Right hindlimb (tissue), 1 donor: Measurements from ENCODE around the gene THSD7B.
"Not testable (repeated sequence)": the region's sequence is repeated elsewhere in the genome, so short reads cannot be mapped to it uniquely, and the experiment has no call there.

ENCODE experiments used
- DNase-seq: peaks from one replicate; pipeline ENCODE4 v3.0.0-alpha.2; 2018

Gene THSD7B

DNA sequence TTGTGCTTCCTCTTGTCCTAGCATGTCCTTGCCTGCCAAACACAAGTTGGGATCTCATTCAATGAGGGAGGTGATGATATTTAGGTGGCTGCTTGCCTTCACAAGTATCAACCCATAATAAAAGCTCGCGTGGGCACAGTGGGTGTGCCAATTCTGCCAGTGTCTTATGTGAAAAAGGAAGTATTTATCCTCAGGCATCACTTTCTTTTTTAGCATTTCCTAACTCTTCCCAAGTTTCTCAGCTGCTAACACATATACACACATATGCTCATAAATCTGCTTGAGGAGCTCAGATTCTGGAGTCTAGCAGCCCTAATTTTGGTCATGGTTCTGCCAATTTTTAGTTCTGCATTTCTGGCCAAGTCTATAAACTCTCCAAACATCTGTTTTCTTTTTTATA lies 879.4 kb downstream of the THSD7B start:
- DNase-seq, result peak; percentile 32

DNA sequence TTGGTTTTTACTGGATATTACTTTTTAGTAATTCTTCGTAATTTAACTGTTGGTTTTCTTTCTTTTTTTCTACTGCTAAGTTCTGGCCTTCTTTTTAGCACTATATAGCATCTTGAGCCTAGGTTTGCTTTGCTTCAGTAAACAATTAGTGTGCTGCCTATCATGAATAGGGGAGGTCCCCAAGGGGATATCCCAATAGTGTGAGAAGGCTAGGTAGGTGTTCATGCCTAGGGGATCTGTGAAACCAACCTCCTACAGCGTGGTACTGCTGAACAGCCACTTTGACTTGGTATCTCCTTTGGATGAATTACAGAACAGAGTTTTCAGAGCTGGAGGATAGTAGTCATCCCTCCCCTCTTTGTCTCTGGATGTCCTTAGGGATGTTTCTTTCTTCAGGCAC lies 888.7 kb downstream of the THSD7B start:
- no peak for DNase-seq

DNA sequence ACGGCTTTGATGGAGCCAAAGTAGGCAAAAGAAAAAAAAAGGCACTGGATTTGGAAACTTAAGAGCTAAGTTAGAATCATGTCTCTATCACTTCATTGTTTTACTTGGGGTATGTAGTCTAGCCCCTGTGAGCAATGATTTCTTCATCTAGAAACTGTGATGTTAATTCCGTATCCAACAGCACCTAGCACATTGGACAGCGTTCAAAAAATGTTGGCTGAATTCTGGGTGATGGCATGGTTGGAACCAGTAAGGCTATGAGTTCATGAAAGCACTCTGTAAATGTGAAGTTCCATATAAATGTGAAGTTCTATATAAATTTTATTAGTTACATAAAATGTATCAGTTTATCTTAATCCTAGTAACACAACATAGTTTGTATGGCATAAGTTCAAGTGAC lies 890.5 kb downstream of the THSD7B start:
- DNase-seq, result no peak

DNA sequence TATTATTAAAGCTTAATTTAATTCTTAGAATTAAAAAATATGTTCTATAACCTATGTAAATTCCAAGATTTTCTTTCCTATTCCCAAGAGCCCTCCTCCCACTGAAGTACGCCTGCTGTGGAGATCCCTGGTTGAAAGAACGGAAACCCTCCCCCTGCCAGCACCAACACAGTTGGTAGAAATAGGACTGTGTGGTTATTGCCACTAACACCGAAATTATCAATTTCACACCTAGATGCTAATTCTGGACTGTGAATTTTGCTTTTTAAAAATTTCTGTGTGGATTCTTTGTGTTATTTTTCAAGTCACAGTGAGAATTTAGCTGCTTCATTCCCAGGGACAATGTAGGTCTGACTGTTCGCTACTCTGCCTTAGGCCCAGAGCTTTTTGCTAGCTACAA lies 893.1 kb downstream of the THSD7B start:
- no peak for DNase-seq

- DNase-seq, result no peak
Measured at GRCh38 chr2:137659616-137660015, 894.3 kb downstream of the THSD7B start.

DNA sequence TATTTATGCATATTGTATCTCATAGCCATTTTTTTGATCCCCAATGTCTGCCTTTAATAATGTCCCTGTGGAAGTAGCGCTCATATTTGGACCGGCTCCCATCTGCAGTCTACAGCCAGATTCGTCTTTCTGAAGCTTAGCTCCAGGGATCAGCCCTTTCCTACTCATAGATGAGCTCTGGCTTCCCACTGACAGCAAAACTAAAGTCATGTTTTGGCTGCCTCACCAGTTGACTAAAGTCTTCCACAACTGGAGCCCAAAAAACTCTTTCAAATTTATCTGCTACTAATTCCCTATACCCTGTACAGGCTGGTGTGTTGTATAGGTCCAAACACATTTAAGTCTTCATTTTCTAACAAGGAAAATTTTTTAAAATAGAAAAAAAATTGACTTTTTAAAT lies 904.8 kb downstream of the THSD7B start:
- peak; percentile 27 for DNase-seq

DNA sequence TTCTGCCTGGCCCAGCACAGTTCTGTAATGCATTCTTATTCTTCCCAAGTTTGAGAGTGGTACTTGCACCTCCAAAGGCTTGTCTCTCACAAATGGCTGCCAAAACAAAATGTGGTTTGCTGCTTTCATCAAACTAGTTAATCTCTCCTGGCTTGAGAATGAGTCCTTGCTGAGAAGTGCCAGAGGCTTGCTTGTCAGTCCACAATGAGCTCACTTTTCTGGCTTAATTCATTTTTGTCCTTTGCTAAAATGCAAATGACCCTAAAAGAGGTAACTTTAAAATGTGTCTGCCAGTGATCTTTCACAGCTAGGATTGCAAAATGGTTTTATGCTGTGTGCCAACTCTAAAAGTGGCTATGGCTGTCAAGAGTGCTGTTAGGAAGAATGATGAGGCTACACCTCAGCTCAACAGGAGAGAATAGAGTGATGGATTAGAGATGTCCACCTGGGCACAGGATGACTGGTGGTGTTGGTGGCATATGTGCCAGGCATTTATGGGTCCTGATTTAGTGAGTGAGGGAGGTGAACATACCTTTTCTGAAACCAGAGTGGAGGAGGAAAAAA lies 907.7 kb downstream of the THSD7B start:
- DNase-seq, result no peak

DNA sequence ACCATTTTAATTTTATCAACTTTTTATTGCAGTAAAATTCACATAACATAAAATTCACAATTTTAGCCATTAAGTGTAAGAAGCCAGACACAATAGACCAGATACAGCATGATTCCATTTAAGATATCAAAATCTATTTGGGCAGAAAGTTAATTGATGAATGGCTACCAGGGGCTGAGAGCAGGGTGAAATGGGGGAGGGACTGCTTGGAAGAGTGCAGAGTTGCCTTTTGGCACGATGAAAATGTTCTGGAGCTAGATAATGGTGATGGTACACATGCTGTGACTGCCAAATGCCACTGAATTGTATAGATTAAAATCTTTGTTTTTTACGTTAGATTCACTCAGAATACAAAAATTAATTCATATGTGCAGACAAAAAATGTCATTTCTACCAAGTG lies 909.6 kb downstream of the THSD7B start:
- DNase-seq, result no peak

DNA sequence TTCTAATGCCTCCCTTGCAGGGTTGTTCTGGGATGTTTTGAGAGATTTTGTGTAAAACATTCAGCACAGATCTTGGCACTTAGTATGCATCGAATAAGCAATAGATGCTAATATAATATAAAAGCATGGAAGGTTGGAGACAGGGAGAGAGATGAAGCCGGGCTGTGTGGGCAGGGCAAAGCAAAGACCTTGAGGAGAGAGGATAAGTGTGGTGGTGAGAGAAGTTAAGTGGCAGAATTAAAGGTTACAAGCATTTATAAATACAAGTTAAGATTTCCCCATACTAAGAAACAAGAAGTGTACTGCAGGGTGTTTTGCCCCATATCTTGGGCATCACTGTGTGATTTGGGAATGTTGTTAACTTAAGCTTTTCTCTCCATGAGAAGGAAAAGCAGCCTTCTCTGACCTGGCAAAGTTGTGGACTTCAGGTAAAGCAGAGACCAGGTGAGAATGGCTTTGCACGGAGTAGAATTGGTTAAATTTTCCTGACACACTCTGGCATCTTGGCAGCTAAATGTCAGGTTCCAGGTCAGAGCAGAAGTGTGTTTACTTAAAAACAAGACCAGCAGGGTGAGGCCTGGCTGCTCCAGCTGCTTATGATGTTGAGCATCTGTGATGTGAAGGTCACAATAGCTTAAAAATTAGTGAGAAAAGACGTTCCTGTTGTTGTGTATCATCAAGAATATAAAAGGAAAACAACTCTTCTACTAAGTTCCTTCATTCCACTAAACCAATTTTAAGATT lies 910.4 kb downstream of the THSD7B start:
- no peak for DNase-seq

- DNase-seq, result no peak
Measured at GRCh38 chr2:137676346-137676745, 911.0 kb downstream of the THSD7B start.

GRCh38 chr2:137677466-137677865 lies 912.1 kb downstream of the THSD7B start:
- DNase-seq, result no peak

DNA sequence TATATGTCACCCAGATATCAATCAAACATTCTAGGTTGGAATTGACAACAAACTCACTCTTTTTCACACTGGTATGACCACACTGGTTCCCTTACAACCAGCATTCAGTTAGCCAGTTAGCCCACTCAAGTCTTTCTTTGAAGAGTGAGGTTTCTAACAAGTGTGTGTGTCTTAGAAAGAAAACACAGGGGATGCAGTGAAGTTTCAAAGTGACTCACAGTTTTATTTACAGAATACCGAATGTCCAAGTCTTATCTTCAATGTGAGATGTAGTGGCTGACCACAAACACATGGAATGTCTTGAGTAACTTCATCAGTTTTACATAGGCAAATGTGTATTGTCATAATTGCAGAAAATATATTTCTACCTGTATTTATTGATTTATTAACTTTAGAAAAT lies 924.2 kb downstream of the THSD7B start:
- DNase-seq, result no peak

DNA sequence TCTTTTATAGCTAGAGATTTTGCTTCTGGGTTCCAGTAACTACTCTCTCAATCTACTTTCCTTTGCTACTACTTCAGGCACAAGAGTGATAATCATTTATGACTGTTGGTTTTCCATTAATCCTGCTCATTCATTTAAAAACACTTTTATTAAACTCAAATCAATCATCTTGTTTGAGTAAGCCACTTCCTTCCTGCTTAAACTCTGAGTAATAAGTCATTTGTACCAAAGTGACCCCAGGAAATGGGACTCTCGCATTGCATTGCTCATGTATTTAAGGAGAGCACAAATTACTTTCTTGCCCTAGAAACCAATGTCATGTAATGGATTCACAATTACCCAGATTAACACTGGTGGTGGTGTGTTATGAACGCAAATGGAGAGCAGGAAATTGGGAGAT lies 928.2 kb downstream of the THSD7B start:
- no peak for DNase-seq

GRCh38 chr2:137696916-137697315 lies 931.6 kb downstream of the THSD7B start:
- DNase-seq, result no peak

DNA sequence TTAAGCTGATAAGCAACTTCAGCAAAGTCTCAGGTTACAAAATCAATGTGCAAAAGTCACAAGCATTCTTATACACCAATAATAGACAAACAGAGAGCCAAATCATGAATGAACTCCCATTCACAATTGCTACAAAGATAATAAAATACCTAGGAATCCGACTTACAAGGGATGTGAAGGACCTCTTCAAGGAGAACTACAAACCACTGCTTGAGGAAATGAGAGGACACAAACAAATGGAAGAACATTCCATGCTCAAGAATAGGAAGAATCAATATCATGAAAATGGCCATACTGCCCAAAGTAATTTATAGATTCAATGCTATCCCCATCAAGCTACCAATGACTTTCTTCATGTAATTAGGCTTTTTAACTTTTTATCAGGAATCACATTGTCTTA lies 934.9 kb downstream of the THSD7B start:
- DNase-seq, result not testable (repeated sequence)

DNA sequence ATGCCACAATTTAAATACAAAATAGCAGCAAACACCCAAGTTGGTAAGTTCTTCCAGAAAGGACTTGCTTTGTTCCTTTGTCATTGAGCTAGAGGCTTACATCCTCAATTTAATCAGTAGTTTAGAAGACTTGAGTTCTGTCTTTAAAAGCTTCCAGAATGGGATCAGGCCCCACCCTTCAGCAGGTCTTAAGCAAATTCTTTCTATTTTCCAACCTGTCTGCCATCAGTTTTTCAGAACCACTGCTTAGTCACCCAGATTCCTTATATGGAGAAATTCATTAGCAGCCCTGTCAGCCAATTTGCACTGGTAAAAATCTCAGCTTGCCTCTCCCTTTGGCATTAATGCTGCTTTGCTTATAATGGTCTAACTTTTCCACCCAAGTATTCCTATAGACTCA lies 935.3 kb downstream of the THSD7B start:
- DNase-seq, result no peak

DNA sequence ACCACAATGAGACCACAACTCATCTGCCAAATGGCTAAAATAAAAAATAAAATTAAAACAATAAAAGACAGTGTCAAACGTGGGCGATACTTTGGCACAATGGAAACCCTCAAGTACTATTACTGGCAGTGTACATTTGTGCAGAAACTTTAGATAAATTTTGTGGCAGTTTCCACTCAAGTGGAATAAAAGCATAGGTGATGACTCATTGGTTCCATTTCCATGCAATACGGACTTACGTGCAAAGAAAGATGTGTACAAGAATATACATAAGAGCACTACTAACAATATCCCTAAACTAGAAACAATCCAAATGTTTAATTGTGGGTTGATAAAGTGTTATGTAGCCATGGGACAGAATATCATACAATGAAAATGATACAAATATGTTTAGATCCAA lies 940.0 kb downstream of the THSD7B start:
- no peak for DNase-seq

- DNase-seq, result no peak
Measured at GRCh38 chr2:137706786-137707613, 941.7 kb downstream of the THSD7B start.

- DNase-seq, result no peak
Measured at GRCh38 chr2:137708311-137708710, 943.0 kb downstream of the THSD7B start.

DNA sequence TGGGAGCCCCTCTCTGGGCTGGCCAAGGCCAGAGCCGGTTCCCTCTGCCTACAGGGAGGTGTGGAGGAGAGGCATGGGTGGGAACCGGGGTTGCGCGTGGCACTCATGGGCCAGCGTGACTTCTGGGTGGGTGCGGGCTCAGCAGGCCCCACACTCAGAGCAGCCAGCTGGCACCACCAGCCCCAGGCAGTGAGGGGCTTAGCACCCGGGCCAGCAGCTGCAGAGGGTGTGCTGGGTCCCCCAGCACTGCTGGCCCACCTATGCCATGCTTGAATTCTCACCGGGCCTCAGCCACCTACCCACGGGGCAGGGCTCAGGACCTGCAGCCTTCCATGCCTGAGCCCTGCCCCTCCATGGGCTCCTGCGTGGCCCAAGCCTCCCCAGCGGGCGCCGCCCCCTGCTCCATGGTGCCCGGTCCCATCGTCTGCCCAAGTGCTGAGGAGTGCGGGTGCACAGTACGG lies 950.4 kb downstream of the THSD7B start:
- DNase-seq, result no peak

- DNase-seq, result no peak
Measured at GRCh38 chr2:137718786-137719185, 953.4 kb downstream of the THSD7B start.

- no peak for DNase-seq
Measured at GRCh38 chr2:137721733-137722132, 956.4 kb downstream of the THSD7B start.

- no peak for DNase-seq
Measured at GRCh38 chr2:137724912-137725311, 959.6 kb downstream of the THSD7B start.
